NT2/D1 (cell line): Measurements from ENCODE around the gene FAM53B.

ENCODE experiments used
- SUZ12 ChIP-seq: IDR thresholded peaks from 2 replicates; pipeline ENCODE4 v1.6.1; 2011; ENCODE audit not compliant: insufficient read length, insufficient read depth; ENCODE audit errors: extremely low read depth
- ZNF274 ChIP-seq: IDR thresholded peaks from 2 replicates; pipeline ENCODE4 v1.6.1; 2011; ENCODE audit warnings: mild to moderate bottlenecking, low read depth, low read length

DNA sequence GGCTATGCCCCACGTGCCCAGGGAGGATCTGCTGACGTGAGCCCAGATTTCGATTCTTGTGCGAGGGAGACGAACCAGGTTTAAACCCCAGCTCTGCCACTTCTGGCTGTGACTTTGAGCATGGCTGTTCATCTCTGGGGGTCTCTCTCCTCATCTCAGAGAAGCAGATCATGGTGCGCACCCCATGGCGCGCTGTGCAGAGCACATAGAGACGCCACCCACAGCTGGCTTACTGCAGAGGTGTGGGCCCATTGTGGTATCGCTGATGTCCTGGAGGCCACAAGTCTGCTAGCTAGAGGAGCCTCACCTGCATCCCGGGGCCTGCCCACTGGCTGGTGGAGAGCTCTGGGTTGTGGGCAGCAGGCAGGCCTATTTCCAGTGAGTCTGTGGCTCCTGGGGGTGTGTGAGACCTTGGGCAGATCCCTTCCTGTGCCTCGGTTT is 142.0 kb downstream of the FAM53B start:
- no peak for TF ChIP-seq SUZ12
- no peak for TF ChIP-seq ZNF274
